HG03439 (cell line): Measurements from ENCODE around the gene ARID3A.

Source experiments
- ATAC-seq: cut with Tn5 transposase; IDR thresholded peaks from one replicate; pipeline ENCODE4 v1.9.1; 2021; ENCODE audit warnings: mild to moderate bottlenecking, moderate library complexity; ENCODE audit not compliant: unreplicated experiment

Gene ARID3A

GRCh38 chr19:980133-980998 lies 54.5 kb downstream of the ARID3A start:
- ATAC-seq = no peak

DNA sequence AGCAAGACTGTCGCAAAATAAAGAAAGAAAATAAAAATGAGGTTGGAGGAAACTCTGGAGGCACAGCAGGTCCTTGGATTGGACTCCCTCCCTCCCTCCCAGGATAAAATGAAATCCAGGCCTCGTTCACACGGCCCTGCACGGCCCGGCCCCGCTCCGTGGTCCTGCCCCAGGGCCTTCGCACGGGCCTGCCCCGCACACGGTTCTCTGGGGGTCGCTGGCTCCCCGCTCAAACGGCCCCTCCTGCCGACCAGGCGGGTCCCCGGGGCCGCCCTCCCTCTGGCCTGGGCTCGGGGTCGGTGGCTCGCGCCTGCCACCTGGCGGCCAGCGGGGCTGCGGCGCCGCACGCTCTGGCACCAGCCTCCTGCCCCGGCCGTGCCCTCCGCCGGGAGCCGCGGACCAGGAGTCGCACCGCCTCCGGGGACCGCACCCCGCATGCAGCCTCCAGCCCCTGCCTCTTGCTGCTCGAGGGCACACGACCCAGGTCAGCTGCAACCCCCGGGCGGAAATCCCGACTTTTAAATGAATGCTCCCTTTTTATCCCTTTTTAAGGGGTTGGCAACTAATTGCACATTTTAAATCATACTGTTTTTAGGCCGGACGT lies 56.8 kb downstream of the ARID3A start:
- ATAC-seq = peak; percentile 44

DNA sequence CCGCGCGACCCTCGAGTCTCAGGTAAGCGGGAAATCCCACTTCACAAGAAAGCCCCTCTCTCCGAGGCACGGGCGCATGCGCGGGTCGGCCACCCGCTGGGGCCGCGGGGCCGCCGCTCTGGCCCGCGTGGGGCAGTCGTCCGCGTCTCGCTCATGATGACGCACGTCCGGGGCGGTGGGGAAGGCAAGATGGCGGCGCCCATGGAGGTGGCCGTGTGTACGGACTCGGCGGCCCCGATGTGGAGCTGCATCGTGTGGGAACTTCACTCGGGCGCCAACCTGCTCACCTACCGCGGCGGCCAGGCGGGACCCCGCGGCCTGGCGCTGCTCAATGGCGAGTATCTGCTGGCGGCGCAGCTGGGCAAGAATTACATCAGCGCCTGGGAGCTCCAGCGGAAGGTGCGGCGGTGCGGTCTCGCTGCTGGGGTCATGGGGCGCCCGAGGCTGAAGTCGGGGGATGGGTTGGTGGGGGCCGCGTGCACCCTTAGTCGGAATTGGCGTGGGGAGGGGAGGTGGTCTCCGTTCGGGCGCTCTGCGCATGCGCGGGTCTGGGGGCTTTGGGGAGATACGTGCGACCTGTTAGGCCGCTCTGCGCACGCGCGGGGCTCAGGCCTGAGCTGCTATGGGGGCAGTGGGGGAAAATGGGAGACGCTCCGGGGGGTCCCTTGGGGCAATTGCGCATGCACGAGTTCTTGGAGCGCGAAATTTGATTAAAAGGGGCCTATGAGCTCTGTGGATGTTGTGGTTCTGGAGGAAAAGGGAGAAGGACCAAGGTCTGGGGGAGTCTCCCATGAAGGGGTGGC lies 58.5 kb downstream of the ARID3A start, which contains the start of gene WDR18:
TSS of gene WDR18 (plus strand) at position 181 of the 803 bp plus-strand sequence. CDS start at position 190, 9 bp downstream.
- ATAC-seq = peak; percentile 74

DNA sequence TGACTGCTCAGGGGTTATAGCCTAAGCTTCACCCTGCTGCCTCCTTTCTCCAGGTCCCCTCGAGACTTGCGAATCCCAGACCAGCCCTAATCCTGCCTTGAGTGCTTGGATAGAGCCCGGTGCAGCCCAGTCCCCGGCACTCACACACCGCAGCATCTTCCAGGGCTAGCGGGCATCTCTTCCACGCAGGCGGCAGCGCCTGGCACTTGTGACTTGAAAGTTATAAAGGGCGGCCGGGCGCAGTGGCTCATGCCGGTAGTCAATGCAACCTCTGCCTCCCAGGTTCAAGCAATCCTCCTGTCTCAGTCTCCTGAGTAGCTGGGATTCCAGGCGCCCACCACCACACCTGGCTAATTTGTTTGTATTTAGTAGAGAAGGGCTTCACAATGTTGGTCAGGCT lies 60.2 kb downstream of the ARID3A start:
- no peak for ATAC-seq

DNA sequence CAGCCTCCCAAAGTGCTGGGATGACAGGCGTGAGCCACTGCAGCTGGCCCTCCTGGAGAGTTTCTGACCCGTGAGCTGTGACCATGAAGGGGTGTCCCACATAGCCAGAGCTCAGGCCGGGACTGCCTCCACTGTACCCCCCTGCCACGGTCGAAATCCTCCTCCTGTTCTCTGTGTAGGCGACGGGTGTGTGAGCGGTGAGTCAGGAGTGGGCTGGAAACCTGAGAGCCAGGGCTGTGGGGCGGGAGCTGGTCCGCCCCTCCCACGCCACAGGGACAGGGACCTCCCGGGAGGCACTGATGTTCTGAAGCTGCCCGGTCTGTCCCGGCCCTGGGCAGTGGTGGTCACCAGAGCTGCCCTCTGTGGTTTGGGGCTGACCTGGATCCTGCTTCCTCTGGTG lies 62.2 kb downstream of the ARID3A start:
- ATAC-seq = no peak

GRCh38 chr19:988510-988909 lies 62.7 kb downstream of the ARID3A start:
- no peak for ATAC-seq

GRCh38 chr19:989381-990081 lies 63.7 kb downstream of the ARID3A start:
- no peak for ATAC-seq

- no peak for ATAC-seq
Measured at GRCh38 chr19:990119-990571, 64.3 kb downstream of the ARID3A start.

- ATAC-seq = no peak
Measured at GRCh38 chr19:990746-991145, 64.9 kb downstream of the ARID3A start.

GRCh38 chr19:991174-991931 lies 65.5 kb downstream of the ARID3A start:
- no peak for ATAC-seq

GRCh38 chr19:991932-992669 lies 66.3 kb downstream of the ARID3A start:
- no peak for ATAC-seq

DNA sequence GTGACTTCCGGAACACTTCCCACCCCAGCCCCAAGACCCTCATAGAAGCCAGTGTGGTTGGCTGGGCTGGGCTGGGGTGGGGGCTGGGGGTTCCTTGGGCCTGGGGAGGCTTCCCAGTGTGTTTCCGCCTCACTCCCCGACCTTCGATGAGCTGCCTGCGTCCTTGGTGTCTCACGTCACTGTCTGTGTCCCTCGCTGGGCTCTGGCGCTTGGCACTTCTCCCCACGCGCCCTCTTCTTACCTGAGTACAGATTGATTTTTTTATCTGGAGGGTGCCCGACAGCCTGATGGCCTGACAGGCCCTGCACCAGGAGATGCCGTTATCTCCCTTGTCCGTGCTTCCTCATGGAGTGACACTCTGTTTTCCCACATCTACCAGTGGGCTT lies 66.8 kb downstream of the ARID3A start:
- no peak for ATAC-seq

DNA sequence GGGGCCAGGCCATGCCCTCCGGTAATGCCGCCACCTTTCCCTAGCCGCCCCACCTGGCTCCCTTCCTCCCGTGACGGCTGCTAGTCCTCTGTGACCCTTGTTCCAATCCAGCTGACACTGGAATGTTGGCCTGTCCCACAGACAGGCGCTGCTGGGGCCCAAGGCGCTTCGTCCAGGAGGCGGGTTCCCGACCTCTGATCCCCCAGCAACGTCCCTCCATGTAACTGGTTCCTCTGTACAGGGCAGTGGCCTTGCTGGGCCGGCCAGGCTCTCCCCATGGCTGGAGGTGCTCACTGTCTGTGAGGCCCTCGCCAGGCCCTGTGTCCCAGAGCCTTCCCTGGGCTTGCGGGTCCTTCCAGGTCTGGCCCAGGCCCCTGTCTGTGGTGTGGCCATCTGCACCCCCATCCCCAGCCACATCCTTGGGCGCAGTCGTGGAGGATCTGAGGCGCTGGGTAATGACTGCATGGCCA lies 67.6 kb downstream of the ARID3A start:
- no peak for ATAC-seq

DNA sequence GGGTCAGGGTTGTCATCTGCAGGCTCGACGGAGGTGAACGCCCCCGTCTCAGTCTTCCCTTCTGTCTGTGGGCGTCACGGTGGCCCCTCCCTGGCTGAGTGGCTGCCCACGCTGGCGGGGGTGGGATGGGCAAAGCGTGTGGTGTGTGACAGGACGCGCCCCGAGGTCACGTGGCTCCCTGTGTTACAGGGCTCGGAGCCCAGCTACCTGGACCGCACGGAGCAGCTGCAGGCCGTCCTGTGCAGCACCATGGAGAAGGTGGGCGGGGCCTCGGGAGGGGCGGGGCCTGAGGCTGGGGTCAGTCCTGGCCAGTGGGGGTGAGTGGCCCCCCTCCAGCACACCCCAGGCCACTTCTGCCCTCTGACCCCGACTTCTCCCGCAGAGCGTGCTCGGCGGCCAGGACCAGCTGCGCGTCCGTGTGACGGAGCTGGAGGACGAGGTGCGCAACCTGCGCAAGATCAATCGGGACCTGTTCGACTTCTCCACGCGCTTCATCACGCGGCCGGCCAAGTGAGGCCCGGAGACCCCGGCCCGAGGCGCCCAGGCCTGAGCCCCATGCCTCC lies 68.1 kb downstream of the ARID3A start:
- ATAC-seq = no peak

- no peak for ATAC-seq
Measured at GRCh38 chr19:994516-994915, 68.7 kb downstream of the ARID3A start.

DNA sequence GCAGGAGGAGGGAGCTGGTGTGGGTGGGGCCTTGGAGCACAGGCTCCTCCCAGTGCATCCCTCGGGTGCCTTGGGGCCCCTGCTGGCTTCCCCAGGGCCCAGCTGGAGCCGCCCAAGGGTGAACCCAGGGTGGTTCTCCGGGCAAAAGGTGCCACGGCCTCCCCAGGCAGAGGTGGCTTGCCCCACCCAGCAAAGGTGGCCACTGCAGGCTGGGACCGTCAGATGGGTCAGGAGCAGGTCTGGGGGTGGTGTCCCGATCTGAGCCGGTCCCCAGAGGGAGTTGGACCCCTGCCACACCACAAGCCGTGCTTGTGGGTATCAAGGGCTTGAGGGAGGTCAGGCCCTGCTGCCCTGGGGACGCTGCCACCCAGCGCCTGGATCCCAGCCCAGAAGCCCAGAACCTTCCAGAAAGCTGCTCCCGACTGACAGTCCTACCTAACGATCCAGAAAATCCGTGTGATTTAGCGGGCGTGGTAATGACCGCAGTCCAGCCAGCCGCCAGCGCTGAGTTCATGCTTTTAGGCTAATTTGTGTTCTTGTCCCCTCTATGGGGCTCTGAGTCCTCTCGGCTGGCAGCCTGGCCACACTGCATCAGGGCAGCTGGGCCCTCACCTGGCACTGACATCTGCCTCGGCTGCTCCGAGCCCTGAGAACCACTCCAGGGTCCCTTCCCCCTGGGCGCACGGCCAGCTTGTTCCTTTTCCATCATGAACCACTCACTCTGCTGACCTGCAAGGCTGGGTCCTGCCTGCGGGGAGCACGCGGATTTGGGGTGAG lies 69.4 kb downstream of the ARID3A start:
- ATAC-seq = no peak

DNA sequence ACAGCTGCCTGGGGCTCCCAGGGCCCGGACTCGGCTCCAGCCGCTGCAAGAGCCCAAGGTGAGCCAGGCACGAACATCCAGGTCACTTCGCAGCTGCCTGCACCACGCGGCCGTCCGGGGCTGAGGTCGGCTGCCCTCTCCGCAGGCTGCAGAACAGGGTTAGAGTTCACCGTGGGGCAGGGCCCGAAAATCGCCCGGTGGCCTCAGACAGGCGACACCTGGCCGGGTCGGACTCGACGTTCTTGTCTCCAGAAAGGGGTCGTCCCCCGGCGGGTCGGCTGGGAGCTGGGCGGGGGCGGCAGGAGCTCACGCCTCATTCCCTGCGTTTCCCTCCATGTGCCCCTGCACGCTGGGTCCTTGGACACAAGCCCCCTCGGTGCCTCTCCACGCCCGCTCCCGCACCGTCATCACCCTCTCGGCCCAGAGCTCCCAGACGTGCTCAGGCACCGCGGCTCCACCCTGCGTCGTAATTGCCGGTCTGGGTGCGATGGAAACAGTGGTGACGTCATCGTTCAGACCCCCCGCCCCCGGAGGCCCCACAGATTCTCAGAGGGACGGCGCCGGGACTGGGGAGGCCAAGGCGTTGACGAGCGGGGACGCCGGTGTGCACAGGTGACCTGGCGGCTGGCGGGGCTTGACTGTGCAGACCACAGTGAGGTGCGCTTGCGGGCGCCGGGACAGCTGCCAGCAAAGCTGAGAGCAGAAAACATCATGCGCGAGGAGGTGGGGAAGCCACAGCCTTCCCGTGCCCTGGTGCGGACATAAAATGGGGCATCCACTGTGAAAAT lies 70.4 kb downstream of the ARID3A start:
- ATAC-seq = no peak
